Retinal pigment epithelial cell (primary cell): ENCODE measurements around the gene RBKS.

Experiments
- DNase-seq: peaks from one replicate; pipeline ENCODE4 v3.0.0-alpha.2; 2010; ENCODE audit warnings: low read depth
- H3K4me3 ChIP-seq: 2 replicates; pipeline ENCODE4 v1.5.1; 2011; ENCODE audit warnings: mild to moderate bottlenecking, low read length, control low read depth, moderate library complexity
- TF ChIP-seq, protein P1 (sequence below): conservative IDR thresholded peaks from 2 replicates; pipeline ENCODE4 v1.5.1; 2011; ENCODE audit warnings: low read depth, low read length, control low read depth, inconsistent platforms

The RBKS gene

DNA sequence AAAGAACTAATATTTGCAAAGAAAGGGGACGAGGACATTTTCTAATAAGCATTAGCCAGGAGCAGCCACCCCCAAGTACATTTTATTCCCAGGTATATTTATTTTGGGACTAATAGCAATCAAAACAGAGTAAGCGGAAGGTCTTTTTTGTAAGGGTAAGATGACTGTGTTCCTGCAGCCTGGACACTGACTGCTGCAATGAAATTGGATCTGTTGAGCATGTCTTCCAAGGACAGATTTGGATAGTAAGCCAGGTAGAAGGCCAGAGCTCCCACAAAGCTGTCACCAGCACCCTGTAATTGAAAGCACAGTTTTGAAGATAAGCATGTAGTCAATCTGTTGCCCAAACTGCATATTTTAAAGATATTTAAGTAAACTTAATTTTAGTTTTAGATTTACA is 108.7 kb downstream of the RBKS start:
- TF ChIP-seq, protein P1, sequence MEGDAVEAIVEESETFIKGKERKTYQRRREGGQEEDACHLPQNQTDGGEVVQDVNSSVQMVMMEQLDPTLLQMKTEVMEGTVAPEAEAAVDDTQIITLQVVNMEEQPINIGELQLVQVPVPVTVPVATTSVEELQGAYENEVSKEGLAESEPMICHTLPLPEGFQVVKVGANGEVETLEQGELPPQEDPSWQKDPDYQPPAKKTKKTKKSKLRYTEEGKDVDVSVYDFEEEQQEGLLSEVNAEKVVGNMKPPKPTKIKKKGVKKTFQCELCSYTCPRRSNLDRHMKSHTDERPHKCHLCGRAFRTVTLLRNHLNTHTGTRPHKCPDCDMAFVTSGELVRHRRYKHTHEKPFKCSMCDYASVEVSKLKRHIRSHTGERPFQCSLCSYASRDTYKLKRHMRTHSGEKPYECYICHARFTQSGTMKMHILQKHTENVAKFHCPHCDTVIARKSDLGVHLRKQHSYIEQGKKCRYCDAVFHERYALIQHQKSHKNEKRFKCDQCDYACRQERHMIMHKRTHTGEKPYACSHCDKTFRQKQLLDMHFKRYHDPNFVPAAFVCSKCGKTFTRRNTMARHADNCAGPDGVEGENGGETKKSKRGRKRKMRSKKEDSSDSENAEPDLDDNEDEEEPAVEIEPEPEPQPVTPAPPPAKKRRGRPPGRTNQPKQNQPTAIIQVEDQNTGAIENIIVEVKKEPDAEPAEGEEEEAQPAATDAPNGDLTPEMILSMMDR, result no peak
- no peak for DNase-seq
- no peak overlapping the region for H3K4me3 ChIP-seq

DNA sequence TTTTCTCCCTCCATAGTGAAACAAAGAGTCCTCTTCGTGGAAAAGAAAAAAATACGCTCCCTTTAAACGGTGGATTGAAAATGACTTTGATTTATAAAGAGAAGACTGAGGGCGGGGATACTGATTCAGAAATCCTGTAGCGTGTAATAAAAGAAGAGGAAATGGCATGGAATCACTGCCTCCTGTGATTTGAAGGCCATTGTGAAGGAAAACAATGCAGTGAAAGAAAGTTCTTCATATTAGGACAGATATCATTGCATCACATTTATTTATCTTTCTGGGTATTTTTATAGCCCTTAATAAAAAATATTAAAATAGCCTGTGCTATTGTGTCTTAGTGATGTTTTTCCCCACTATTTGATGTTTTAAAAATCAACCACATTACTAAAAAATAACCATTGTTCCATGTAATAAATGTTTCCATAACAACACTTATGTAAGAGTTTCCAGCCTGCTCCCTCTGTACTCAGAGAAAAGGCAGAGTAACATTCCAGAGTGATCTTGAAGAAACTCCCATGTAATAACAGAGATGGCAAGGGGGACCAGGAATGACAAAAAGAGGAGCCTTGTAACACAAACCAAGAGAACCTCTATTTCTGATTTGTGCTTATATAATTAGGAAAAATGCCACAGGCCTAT is 110.7 kb downstream of the RBKS start:
- no peak overlapping the region for H3K4me3 ChIP-seq
- TF ChIP-seq, protein P1, result no peak
- DNase-seq, result no peak

DNA sequence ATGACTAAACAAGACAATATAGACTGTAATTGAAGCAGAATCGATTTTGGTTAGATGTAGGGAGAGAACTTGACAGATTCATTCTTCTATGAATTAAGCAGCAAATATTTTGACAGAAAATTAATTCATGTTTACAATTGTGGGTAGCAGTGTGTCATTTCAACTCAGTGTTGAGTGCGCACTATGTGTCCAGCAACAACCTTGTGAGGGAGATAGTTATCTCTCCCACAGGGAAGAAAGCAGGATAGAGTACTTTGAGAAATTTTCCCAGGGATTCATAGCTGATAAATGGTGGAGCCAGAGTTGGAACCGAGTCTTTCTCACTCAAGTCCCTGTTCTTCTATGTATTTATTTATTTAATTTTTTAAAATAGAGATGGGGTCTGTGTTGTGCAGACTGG is 113.5 kb downstream of the RBKS start:
- TF ChIP-seq, protein P1, result no peak
- no peak for DNase-seq
- H3K4me3 ChIP-seq, result no peak overlapping the region

DNA sequence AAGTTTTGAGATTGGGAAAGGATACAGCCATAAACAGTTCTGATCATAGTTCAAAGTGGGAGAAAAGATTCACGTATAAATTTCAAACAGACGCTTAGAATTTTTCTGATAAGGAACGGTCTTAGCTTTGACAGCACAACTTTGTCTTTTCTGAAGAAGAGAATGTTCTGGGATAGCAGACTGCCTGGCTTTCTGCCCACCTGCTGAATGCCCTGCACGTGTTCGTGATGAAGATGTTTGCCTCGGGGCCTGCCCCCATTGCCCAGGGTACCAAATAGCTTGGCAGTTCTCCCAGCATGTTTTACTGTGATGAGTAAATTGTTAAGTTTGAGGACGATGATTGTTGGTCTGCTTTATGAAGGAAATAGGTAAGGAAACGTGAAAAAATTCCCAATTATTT is 114.1 kb downstream of the RBKS start:
- DNase-seq, result no peak
- H3K4me3 ChIP-seq, result no peak overlapping the region
- TF ChIP-seq, protein P1, result no peak

DNA sequence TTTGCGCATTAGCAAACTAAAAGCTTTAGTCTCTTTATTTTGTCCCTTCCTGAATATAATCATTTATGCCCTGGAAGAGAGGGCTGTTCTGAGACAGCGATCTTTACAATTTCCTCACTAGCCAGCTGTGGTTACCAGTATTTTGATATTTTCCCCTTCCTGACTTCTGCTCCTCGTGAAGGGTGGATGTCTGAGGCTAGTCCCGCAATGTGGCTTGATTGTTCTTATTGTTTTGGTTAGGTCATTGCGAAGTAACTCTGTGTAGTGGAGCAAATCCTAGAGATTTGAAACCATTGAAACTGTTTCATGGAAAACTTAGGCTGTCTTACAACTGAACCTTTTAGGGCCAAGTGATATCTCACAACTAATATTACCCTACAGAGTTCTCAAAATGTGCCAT is 116.2 kb downstream of the RBKS start:
- no peak for DNase-seq
- H3K4me3 ChIP-seq, result no peak overlapping the region

DNA sequence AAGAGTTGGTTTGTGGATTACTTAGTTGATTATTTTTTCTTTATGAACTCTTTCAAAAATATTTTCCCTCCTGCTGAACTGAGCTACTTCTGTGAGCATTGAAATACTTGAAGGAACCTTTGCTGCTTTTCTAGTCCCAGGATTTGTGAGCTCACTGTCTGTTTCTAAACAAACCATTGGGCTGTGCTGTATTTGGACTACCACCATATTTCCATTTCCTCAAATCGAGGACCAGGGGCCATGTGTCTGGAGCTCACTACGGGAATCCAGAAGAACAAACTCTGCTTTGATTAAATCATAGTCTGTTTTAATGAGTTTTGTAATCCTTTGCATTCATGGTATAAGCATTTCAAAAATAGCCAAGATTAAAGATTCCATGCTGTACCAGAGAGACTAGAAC is 117.4 kb downstream of the RBKS start:
- DNase-seq, result no peak
- H3K4me3 ChIP-seq, result peak overlapping the region; percentile 94
- TF ChIP-seq, protein P1, result no peak

More for the DNA sequence above, 116.2 kb downstream of the RBKS start:
- TF ChIP-seq, protein P1, result no peak

DNA sequence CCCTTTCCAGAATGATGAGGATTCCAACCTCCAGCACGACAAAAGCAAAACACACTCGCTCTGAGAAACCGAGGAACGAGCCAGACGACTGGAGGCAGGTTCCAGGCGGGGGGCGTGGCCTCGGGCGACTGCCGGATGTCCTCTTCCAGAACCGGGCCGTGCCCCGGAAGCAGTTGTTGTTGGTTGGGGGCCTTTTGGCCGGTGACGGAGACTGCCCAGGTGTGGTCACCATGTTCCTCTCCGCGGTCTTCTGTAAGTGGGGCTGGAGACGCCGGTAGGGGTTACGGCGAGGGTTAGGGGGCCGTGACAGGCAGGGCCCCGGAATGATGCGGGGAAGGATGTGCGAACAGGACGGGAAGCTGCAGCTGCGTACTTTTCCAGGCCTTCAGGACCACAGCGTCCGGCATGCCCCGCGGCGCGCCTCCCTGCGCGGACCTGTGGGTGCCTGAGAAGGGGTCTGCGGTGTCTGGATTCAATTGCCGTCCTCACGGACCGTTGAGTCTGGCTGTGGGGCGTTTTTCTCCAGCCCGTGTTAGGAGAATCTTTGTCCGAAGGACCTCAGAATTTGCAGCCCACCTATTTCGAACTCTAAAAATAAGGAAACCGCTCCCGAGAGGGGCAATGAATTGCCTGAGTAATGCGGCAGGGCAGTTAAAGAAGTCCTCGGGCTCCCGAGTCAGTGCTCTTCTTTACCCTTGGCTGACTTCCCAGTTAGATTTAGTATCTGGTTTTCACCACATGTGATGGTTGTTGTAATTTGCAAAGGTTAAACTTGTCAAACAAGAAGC is 118.4 kb downstream of the RBKS start, which contains the start of gene MRPL33:
Gene MRPL33, plus strand, starts transcription at position 172 of the 788 bp plus-strand sequence. Its CDS starts 59 bp downstream, at position 231.
- DNase-seq, result no peak
- TF ChIP-seq, protein P1, result no peak
- H3K4me3 ChIP-seq, result peak within 1 kb of the TSS; percentile 94
